Measurements from ENCODE around the gene BTBD16.

BTBD16 gene

DNA sequence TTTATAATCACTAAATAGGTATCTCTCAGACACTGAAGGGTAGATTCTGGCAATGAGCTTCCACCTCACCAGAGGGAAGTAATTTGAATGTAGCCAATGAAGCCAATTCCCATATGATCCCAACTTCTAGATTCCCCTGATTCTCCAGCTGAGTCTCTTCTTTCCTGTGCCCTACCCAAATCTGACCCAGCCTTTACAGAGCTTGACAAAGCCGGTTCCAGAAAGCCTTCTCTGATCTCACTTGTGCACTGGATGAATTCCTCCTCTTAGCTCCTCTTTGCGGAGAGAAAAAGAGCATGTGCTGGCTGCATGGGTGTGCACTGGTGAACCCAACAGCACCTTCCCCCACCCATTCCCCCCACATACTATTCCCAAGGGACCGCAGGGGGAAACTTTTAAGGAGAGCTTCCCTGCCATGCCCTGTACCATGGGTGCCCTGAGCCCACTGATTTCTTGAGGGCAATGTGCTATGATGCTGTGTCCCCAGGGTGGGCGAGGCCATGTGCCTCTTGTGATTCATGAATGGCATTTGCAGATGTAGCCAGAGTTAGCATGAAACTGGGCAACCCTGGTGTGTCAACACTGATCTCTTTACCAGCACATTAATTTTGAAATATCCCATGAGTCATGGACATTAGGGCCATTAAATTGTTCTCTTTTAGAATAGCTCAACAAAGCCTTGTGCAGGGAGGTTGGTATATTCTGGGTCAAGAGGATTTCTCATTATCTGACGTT is 53.0 kb downstream of the BTBD16 start:
- no peak for DNase-seq

DNA sequence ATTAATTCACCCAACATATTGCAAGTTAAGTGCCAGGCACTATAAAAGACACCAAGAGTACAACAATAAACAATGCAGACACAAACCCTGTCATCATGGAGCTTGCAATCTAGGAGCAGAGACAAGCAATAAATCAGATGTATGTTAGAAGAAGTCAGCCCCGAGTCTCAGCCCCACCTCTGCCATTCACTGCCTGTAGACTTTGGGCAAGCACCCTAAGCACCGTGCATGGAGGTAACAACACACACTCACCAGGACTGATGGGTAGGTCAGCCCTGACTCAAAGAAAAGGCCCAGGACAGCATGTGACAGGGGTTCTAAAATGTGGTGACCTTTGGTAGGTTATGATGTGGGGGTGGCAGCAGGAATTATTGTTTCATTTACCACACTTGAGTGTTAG is 54.1 kb downstream of the BTBD16 start:
- no peak for DNase-seq

DNA sequence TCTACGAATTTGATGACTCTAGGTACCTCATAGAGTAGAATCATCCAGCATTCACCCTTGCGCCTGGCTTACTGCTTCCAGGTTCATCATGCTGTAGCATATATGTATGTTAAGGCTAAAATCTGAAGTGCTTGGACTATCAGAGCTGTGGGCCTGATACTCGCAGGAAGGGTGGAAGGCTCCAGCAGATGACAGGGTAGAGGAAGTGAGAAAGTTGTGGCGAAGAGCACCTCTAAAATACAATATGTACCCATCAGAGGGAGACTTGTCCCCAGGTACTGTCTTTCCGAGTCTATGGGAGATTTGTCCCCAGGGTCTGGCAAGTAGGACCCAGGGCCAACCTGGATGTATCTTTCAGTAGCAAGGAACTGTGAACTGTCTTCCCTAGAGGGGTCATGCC is 55.3 kb downstream of the BTBD16 start:
- DNase-seq = no peak

DNA sequence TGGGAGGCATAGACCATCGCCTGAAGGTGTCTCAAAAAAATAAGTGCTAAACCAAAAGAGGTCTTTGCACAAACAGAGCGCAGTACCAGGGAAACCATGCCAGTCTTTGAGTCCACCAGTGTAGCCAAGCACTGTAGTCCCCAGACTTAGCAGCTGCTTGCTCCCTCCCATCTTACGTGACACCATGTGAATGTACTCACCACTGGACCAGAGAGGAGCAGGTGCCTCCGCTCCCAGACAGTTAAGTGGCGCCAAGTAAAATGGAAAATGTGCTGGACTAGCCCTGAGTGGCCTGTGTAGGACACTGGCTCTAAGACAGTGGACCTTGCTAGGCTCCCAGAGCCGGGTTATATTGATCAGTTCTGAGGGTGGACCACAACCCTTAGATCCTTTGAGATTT is 55.7 kb downstream of the BTBD16 start:
- no peak for DNase-seq

GRCh38 chr10:122327237-122328206 is 56.4 kb downstream of the BTBD16 start:
- DNase-seq = no peak

DNA sequence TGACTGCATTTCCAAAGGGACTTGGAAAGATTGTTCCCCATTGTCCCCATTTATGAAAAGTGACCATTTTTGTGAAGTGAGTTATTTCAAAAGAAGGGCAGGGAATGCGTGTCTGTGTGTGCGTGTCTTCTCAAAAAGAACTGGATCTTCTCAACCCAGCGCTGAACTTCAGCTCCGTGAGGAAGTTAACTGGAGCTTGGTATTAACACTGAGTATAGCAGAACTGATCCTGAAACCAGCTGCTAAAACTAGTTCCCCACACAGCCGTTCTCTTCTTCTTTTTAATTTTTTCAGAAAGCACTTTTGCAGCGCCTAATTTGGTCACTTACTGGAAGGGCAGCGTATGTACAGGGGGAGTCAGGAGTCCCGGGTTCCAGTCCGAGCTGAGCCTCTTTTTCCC is 57.6 kb downstream of the BTBD16 start:
- no peak for DNase-seq

DNA sequence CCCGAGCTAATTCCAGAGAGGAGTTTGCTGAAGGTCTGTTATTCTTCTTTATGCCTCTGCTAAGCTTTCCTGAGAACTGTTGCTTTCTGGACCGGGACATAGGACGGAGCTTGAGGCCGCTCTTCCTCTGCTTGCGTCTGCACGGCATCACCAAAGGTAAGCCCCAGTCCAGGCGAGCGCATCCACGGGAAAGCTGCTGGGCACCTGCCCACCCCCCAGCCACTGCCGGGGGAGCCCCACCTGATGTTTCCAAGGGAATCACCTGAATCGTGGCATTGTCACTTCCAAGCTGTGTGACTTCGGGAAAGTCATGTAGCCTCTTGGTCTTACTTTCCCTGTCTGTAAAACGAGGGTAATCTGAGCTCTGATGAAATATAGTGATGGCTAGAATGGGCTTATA is 58.3 kb downstream of the BTBD16 start:
- no peak for DNase-seq

DNA sequence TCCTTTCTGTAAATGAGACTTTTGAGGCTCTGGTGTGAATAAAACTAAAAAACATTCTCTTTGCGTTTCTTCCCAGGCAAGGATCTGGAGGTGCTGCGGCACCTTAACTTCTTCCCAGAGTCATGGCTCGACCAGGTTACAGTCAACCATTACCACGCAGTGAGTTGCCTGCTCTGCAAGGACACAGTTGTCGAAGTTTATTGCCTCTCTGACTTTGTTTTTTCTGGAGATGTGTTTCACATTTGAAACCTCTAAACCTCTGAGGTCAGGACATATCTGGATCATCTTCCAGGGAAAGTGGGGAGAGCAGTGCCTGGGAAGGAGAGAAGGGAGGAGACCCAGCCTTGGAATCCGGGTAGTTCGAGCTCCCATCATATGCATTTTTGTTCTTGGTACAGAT is 60.0 kb downstream of the BTBD16 start:
- no peak for DNase-seq

DNA sequence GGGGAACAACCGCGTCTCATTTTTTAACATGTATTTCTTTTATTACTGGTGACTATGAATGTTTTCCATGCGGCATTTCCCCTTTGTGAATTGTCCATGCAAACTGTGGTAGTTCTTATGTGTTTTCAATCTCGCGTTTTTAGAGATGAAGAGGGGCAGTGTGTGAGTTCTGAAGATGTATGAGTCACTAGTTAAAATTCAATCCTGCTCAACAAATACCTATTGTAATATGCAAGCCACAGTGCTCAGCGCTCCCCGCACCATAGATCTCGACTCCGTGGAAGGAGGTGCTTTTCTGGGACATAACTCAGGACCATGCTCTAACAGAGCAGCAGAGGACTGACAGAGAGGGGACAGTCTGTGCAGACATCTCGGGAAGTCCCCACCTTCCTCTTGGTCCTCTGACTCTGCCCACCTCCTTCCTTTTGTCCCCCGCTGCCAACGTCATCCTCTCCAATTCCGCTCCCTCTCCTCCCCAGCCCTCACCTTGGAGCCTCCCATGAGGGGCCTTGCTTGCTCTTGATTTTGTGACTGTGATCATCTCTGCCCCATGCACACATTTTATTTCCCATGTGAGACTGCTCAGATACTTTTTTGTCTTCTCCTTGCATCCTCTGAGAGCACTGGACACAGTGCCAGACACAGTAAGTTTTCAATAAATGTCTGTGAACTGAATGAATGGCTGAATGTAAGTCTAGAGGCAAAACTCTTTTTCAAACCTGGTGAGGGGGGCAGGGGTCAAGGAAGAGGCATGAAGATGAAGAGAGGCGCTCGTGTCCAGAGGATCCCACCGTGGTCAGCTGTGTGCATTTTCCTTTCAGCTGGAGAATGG is 60.7 kb downstream of the BTBD16 start:
- DNase-seq = no peak

DNA sequence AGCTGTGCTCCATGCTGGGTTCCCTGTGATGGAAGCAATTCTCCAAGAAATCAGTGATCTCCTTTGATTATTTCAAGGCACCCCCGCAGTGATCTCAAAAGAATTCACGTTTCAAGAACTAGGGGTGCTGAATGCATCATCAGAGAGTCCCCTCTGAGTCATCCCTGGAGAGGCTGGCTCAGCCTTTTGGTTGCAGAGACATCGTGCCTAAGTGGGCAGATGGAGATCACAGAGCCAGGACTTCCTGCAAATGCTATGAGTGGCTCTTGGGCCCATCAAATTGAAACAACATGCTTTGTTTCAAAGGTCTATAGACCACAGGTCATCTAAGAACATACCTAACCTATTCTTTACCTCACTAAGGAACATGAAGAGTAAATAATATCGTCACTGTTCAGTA is 61.9 kb downstream of the BTBD16 start:
- DNase-seq = no peak

DNA sequence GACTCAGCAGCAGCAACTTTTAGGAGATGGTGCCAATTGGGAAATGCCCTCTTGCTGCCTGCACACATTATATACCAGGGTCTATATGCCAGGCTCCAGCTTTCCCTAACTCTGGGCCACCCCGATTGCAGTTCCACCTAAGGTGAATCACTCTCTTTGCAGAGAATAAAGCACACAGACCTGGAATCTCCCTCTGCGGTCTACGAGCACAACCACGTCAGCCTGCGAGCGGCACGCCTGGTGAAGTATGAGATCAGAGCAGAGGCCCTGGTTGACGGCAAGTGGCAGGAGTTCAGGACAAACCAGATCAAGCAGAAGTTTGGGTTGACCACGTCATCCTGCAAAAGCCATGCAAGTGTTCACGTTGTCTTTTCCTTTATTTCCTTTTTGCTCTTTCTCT is 65.2 kb downstream of the BTBD16 start:
- no peak for DNase-seq

DNA sequence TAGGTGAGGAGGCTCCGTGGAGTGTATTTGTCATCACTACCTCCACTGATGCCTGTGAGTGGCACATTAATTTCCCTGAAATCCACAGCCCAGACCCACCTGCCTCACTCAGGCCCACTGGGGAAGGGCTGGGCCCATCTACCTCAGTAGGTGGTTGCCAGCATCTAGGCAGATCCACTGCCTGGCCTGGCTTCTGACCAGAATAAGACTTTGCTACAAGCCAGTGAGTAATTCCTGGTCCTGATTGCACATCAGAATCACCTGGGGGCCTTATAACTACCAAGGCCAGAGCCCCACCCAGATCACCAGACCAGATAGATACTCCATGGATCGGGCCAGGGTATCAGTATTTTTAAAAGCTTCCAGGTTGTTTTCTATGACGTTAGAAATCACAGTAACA is 65.9 kb downstream of the BTBD16 start:
- DNase-seq = no peak

DNA sequence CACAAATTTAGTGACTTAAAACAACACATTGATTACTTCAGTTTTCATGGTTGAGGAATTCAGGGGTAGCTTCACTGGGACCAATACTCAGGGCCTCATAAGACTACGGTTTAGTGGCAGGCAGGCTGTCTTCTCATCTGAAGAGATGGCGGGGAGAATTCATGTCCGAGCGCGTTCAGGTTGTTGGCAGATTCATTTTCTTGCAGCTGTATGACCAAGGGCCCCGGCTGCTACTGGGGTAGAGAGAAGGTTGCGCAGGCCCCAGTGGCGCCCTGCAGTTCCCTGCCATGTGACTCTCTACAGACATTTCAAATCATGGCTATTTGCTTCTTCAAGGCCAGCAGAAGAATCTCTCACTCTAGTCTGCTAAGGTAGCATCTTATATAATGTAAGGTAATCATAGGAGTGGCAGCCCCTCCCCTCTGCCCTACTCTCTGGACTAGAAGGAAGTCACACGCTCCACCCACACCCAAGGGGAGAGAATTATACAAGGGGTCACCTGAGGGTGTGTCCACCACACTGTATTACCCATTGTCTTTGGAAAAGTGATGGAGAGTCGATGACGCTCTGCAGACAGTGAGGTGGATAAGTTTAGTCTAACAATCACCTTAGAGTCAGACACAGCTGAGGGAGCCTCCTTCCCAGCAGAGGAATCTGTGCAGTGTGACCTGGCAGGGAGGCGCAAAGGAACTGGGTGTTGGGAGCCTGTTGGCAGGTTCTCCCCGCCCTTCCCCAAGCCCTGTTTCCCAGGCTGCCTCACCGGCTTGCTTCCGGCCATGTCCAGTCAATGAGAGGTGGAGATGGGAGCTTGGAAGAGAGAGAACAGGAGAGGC is 67.7 kb downstream of the BTBD16 start:
- DNase-seq = no peak

DNA sequence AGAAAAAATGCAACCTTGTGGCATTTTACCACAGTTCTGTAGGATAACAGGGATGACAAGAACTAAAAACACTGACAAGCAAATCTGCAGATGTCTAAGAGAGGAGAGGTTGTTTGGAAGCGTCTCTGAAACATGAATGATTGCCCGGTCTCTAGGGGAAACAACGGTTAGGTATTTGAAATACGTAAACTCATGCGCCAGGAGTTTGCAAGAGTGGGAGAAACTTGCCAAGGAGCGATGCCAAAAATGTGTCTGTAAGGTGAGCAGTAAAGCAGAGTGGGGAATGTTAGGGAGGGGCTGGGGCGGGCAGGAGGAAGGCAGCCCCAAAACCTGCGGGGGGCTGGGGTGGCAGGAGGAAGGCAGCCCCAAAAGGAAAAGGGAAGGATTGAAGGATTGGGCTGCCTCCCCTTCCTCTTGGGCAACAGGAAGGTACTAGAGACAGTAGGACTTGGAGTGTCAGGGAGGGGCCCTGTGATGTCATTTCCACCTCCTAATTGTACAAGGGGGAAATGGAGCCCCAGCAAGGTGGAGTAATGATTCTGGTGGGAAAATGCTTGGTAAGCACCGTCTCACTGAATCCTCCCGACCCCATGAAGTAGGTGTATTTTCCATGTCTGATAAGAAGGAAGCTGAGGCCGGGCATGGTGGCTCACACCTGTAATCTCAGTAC is 70.2 kb downstream of the BTBD16 start:
- no peak for DNase-seq

DNA sequence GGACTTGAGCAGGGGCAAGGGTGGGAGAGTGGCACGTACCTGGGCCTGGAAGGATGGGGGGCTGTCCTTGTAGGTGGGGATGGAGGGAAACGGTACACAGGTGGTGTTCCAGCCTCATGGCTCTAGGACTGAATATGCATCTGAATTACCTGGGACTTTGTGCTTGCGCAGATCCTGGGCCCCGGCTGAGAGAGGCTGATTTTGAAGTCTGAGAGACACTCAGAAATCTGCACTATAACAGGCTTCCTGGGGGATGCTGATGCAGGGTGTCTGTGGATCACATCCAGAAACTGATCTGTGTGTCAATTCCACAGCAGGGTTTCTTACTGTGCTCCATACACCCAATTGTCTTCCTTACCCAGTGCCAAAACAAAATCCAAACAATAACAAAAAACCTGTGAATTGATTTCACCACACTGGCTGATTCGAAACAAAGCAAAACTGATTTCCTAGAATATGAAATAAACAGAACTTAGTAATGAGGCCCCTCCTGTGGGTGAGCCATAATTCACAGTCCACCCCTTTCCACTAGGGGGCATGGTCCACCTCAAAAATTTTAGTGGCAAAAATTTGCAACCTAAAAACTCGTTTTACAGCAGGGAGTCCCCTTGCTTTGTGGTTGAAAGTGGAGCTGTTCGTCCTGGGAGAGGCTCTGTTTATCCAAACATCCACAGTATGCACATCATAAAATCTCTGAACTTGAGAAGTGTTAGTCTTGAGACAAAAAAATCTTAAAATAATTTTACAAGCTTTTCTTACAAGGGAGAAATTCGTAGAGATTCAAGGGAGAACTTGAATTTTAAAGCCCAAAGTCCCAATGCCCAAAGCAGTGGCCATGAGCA is 71.4 kb downstream of the BTBD16 start:
- peak; percentile 66 for DNase-seq

- no peak for DNase-seq
Observed at GRCh38 chr10:122343135-122343800, 72.2 kb downstream of the BTBD16 start.

DNA sequence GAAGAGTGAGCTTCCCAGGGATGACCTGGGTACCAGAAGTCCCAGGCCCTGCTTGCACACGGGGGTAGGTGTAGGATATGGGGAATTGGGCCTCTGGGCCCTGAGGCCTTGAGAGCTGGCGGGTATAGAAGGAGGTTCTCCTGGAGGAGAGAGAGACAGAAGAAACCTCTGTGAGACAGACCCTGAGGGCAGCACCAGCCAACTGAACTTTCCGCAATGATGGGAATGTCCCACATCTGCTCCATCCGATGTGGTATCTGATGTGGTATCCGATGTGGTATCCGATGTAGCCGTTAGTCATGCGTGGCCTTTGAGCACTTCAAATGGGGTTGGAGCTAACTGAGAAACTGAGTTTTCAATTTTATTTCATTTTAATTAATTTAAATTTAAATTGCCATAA is 72.8 kb downstream of the BTBD16 start:
- DNase-seq = no peak

GRCh38 chr10:122344741-122345258 is 73.7 kb downstream of the BTBD16 start:
- no peak for DNase-seq

DNA sequence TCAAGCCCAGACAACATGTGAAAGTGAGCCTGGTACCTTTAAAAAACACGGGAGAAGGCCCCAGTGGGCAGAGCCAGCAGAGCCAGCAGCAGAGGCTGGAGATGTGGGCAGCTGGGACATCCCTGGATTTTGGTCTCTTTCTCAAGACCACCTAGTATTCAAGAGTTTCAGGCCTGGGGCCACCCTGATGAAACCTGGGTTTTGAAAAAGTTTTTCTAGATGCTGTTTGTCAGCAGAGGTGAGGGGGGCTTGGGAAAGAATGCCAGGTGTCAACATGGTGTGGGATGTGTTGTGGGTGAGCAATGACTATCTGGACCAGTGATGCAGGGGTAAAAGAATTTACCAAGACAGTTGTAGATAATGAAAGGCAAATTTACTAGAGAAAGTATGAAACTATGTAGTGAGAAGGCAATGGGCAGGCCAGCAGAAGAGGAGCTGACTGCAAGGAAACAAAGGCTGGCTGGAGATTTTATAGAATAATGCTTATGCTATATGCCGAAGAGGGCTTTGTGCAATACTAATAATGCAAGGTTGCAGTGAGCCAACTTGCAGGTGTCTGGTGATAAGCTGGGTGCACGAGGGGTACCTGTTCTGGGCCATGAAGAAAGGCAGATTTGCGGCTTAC is 75.3 kb downstream of the BTBD16 start:
- DNase-seq = no peak

Measured in activated gamma-delta T cell treated with Interleukin-2 at 50 U/mL for 16 hours (primary cell).